Activated CD4-positive, alpha-beta T cell treated with anti-CD3 and anti-CD28 coated beads, Interleukin-2, amount 50 U/mL, for 48 hours (primary cell): ENCODE data around the gene RHOT2.

Source experiments
- DNase-seq, 2 experiments: peaks; one replicate each; pipeline ENCODE4 v3.0.0-alpha.2; 2020

RHOT2 gene

GRCh38 chr16:671353-672131 lies 3.6 kb downstream of the RHOT2 start:
- no peak for DNase-seq

DNA sequence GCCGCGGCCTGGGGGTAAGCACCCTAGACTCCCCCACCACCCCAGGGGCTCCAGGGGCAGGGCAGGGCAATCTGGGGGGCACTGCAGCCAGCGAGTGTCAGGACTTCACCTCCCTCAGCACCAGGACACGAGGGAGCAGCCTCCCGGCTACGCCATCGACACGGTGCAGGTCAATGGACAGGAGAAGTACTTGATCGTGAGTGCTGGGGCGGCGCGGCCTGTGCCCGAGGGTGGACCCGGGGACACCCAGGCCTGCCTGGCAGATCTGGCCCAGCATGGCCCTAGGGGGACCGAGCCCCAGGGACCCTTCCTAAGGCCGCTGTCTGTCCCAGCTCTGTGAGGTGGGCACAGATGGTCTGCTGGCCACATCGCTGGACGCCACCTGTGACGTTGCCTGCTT lies 4.4 kb downstream of the RHOT2 start:
- no peak for DNase-seq

- no peak for DNase-seq
Observed at GRCh38 chr16:672851-673250, 4.9 kb downstream of the RHOT2 start.

DNA sequence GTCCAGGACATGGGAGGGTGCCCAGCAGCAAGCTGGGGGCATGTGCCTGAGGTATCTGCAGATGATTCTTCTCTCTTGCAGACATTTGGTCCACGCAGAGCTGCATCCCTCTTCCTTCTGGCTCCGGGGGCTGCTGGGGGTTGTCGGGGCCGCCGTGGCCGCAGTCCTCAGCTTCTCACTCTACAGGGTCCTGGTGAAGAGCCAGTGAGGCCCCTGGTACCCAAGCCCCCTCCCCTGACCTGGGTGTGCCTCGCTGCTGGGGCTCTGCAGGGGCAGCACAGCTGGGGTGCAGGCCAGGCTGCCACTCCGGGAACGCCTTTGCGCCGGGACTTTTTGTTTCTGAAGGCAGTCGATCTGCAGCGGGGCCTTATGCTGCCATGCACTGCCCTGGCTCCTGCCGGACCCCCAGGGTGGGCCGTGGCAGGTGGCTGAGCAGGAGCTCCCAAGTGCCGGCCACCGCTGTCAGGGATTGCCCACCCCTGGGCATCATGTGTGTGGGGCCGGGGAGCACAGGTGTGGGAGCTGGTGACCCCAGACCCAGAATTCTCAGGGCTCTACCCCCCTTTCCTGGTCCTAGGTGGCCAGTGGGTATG lies 5.6 kb downstream of the RHOT2 start:
- DNase-seq: no peak

DNA sequence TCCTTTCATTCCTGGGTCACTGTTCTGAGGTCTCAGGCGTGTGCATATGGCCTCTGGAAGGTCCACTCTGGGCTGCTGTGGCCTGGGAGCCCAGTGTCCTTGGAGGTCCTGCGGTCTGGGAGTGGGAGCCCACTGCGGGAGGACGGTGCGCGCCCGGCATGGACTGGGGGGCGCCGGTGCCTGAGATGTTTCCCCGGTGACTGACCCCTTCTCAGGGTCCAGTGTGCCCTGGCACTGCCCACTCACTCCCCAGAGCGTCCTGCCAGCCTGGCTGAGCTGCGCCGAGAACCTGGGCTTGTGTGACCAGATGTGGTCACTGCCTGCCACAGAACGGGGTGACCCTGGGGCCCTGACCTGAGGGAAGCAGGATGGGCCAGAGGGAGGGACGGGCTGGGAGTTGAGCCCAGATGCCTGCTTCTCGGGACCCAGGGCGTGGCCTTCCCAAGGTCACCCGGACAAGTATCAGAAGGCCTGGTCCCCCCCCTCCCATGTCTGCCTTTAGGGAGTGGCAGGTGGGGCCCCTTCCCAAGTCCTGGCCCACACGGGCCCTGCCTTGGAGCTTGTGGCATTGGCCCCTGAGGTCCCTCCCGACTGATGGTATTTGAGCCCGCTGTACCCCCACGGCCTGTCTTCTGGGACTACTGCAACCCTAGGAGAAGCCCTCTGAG lies 6.4 kb downstream of the RHOT2 start:
- DNase-seq: no peak

GRCh38 chr16:674968-675883 lies 7.3 kb downstream of the RHOT2 start, which contains the start of gene RHBDL1:
Gene RHBDL1 (plus strand): TSS chr16:675671. CDS start chr16:675791, 120 bp downstream.
- no peak for DNase-seq

- no peak for DNase-seq
Observed at GRCh38 chr16:675884-676564, 8.1 kb downstream of the RHOT2 start.

DNA sequence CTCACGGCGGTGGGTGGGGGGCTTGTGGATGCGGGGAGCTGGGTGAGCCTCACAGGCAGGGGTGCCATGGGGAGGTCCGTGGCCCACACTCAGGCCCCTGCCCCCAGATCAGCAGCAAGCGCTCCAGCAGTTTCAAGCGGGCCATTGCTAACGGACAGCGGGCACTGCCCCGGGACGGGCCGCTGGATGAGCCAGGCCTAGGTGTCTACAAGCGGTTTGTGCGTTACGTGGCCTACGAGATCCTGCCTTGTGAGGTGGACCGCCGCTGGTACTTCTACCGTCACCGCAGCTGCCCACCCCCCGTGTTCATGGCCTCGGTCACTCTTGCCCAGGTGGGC lies 8.6 kb downstream of the RHOT2 start:
- no peak for DNase-seq

- no peak for DNase-seq
Observed at GRCh38 chr16:676913-677312, 9.0 kb downstream of the RHOT2 start.

DNA sequence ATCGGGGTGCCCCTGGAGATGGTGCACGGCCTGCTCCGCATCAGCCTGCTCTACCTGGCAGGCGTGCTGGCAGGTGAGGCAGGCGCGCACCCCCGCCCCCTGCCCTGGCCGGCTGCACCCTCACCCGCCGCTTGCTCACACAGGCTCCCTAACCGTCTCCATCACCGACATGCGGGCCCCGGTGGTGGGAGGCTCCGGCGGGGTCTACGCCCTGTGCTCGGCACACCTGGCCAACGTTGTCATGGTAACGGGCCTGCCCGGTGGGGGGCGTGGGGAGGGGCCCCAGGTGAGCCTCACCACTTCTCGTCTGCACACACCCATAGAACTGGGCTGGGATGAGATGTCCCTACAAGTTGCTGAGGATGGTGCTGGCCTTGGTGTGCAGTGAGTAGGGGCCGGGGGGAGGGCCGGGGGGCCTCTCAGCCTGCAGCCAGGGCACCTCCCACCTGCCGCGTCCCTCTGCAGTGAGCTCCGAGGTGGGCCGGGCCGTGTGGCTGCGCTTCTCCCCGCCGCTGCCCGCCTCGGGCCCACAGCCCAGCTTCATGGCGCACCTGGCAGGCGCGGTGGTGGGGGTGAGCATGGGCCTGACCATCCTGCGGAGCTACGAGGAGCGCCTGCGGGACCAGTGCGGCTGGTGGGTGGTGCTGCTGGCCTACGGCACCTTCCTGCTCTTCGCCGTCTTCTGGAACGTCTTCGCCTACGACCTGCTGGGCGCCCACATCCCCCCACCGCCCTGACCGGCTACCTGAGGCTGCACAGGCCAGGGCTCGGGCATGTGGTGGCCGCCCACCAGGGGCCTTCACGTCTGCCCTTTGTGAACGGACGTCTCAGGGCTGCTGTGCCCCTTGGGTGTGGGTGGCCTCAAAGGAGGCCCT lies 9.6 kb downstream of the RHOT2 start:
- no peak for DNase-seq

DNA sequence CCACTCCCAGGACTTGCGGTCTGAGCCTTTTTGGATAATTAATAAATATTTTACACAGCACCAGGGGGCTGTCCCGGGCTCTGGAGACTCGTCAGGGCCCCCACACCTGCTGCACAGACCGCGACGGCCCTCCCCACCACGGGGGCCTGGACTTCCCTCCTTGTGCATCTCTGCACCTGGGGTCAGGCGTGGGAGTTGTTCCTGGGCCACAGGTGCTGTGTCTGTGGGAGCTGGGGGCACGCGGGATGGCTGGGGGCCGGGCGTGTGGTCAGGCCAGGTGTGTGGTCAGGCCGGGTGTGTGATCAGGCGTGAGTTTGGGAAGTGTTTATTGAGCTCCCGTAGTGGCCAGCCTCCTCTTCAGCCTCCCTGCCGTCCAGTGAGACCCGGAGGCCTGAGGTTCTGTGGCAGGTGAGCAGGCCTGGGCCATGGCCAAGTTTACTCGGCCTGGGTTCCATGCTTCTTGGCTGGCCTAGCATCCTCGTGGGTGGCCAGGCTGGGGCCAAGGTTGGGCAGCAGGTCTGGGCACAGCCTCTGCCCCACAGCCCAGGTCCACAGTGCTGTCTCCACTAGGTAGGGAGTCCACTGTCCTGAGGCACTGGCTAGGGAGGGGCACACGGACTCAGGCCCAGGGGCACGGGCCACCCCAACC lies 10.4 kb downstream of the RHOT2 start:
- DNase-seq: no peak

DNA sequence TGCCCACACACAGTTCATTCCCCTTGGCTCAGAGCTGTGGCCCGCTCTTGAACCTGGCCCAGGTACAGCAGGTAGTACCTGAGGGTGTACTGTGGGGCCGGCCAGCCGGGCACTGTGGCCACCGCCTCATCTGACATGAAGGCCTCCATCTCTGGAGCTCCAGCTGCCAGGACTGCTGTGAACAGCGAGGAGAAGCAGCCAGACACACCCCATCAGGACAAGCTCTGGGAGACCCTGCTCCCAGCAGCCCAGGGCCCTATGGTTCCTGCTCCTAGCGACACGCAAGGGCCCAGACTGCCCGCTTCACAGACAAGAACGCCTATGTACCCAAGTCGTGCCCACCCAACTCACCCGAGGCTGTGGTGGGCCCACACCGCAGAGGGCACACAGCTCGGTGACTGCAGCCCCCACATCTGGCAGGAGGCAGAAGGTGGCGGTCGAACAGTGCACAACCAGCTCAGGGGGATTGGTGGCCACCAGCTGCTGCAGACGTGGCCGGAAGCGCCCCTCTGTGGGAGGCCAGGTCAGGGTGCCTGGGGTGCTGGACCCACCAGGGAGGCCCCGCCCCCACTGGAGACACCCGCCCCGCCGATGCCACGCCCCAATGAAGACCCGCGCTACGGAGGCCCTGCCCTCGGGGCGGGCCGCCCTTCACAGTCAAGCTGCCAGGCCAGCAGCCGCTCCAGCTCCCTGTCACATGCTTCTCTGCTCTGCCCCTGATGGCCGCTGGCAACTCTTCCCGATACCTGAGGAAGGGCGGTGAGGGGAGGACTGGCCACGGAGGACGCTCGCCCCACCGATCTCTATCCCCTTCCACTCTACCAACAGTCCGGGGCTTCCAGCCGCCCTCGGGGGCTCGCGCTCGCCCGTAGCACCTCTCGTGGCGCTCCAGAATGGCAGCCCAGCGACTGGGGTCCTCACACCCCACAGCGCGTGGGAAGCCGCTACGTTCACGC lies 11.2 kb downstream of the RHOT2 start:
- DNase-seq: peak; percentile 62 to 66

DNA sequence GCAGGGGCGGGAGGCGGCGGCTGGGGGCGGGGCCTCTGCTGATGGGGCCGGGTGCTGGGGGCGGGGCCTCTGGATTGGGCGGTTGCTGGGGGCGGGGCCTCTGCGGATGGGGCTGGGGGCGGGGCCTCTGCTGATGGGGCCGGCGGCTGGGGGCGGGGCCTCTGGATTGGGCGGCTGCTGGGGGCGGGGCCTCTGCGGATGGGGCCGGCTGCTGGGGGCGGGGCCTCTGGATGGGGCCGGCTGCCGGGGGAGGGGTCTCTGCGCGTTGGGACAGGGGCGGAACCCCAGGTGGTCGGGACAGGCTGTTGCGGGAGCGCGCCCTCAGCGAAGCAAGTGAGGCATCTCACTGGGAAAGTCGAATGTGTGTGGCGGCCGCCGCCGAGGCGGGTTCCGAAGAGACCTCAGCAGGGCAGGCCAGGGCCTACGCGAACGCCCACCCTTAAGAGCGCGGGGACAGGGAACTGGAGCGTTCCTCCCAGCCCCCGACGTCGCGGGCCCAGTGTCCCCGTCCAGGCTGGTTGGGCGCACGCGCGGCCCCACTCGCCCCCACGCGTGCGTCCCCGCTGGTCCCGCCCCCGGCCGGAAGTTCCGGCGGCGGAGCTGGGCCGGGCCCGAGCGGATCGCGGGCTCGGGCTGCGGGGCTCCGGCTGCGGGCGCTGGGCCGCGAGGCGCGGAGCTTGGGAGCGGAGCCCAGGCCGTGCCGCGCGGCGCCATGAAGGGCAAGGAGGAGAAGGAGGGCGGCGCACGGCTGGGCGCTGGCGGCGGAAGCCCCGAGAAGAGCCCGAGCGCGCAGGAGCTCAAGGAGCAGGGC lies 12.1 kb downstream of the RHOT2 start, which contains the start of gene STUB1:
Gene STUB1, plus strand, starts transcription at position 597 of the 811 bp plus-strand sequence. Its CDS starts 116 bp downstream, at position 713.
- DNase-seq: peak; percentile 89 to 91

DNA sequence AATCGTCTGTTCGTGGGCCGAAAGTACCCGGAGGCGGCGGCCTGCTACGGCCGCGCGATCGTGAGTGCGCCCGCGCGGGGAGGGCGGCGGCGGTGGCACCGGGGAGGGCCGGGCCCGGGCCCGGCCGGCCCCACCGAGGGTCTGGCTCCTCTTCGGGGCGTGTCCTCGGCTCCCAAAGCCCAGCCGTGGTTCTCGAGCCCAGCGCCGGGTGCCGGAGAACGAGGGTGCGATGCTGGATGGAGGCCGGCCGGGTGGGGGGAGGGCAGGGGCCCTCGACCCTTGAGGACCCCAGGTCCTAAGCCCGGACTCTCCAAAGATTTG lies 12.7 kb downstream of the RHOT2 start:
- DNase-seq: no peak

DNA sequence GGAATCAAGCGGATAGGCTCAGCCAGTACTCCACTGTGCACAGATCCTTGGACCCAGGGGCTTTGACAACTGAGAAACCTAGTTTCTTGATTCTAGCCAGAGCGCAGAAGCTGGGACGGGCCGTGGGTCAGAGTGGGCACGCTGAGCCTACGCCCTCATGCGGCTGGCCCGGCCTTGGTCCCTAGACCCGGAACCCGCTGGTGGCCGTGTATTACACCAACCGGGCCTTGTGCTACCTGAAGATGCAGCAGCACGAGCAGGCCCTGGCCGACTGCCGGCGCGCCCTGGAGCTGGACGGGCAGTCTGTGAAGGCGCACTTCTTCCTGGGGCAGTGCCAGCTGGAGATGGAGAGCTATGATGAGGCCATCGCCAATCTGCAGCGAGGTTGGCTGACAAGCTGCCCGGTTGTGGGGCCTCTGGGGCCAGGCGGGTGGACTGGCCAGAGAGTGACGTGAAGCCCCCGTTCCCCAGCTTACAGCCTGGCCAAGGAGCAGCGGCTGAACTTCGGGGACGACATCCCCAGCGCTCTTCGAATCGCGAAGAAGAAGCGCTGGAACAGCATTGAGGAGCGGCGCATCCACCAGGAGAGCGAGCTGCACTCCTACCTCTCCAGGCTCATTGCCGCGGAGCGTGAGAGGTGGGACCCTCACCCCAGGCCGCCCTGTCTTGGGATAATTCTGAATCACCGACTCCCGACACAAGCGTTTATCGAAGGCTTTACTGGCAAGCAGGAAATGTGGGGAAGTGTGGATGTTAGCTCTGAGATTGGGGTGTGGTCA lies 13.2 kb downstream of the RHOT2 start:
- peak in 1 of 2 experiments; percentile 30 for DNase-seq

- no peak for DNase-seq
Observed at GRCh38 chr16:681746-682427, 14.0 kb downstream of the RHOT2 start.
